IPS DF 4.7 (cell line): ENCODE results near the gene CACNA1B.
"Not testable (repeated sequence)": the region's sequence is repeated elsewhere in the genome, so short reads cannot be mapped to it uniquely, and the experiment has no call there.

Experiments used
- DNase-seq: peaks from one replicate; pipeline ENCODE4 v3.0.0-alpha.2; 2013; ENCODE audit warnings: low spot score; ENCODE audit errors: extremely low read depth

The CACNA1B gene

GRCh38 chr9:137865581-137866145 lies 11.9 kb upstream of the CACNA1B start:
- DNase-seq = no peak

- no peak for DNase-seq
Observed at GRCh38 chr9:137866226-137867141, 11.1 kb upstream of the CACNA1B start.

- DNase-seq = no peak
Observed at GRCh38 chr9:137870432-137870831, 7.2 kb upstream of the CACNA1B start.

DNA sequence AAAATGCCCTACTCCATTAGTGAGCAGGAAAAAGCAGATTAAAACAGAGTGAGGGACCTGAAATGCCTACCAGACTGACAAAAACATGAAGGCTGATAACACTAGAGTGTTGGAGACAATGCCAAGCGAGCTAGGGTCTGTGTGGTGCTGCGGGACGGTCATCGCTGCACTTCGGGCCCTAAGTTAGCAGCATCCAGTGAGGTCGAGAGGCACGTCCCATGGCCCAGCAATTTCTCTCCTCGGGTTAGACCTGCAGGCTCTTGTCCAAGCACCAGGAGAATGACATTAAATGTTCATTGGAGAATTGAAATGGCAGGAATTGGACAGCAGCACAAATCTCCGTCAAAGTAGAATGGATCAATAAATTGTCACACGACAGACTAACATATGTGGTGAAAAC lies 5.3 kb upstream of the CACNA1B start:
- DNase-seq = no peak

DNA sequence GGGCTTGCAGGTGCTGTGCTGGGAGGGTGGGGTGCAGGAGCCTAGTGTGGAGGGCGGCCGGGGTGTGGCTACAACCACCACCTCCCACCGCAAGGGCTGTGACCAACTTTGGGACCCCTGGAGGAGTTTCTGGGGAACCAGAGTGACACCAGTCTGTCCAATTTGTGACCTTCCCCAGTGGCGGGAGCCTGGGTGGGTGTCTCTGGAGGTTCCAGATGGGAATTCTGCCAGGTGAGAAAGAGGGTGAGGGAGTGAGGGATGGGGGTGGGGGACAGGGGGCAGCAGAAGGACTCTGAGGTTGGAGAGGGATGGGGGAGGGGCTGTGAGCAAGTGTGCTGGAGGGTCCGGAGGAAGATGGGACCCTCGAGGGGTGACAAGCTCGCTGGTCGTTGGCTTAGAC lies 4.2 kb upstream of the CACNA1B start:
- no peak for DNase-seq

GRCh38 chr9:137873858-137874362 lies 3.7 kb upstream of the CACNA1B start:
- DNase-seq = no peak

DNA sequence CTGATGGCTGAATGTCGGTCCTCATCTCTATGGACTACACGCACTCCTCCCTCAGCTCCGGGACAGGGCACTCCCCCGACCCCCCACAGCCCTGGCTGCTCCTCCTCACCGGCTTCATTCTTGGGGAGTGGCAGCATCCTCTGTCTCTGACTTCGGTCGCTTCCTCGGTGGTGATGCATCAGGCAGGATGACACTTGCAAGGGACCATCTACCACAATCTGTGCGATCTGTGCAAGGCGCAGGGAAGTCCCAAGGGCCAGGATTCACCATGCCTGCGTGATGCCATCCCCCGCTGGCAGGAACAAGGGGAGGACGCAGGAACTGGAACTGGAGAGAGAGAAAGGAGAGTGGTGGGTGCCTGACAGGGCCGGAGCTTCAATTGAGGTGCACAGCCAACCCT lies 2.2 kb upstream of the CACNA1B start:
- no peak for DNase-seq

DNA sequence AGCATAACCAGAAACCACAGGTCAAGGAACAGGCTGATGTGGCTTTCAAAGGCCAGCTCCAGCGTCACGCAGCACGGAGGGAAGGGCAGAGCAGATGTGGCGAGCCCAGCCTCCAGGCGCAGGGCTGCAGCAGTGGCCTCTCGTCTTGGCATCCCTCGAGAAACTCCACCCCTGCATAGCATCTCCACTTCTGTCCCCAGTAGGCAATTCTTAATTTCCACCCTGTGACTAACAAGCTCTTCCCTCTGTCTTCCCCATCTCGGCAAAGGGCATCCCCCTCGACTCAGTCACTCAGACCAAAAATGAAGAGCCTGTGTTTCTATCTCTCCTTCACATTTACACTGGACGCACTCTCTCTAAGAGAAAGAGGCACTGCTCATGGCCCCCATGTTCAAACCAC lies 1.7 kb upstream of the CACNA1B start:
- DNase-seq = no peak

DNA sequence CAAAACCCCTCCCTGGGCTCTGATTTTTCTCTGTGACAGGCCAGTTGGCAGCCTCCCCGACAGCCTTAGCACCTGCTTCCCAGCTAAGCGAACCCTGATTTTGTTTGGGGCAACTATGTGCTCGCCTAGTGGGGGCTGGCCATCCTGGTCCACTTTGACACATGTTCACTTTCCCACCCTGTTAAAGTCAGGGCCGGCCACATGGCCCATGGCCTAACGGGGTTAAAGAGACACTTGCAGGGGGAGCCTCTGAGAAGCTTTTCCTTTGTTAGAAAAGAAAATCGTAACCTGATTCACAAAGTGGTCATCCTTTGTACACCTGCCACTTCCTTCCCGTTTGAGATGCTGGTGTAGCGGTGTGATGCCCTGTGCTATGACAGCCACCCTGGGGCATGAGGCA lies 1.3 kb upstream of the CACNA1B start:
- DNase-seq = no peak

GRCh38 chr9:137876781-137877386 lies 698 bp upstream of the CACNA1B start:
- no peak for DNase-seq

- DNase-seq = no peak
Observed at GRCh38 chr9:137878146-137878941, 762 bp downstream of the CACNA1B start.

GRCh38 chr9:137879052-137879451 lies 1.5 kb downstream of the CACNA1B start:
- DNase-seq = no peak

DNA sequence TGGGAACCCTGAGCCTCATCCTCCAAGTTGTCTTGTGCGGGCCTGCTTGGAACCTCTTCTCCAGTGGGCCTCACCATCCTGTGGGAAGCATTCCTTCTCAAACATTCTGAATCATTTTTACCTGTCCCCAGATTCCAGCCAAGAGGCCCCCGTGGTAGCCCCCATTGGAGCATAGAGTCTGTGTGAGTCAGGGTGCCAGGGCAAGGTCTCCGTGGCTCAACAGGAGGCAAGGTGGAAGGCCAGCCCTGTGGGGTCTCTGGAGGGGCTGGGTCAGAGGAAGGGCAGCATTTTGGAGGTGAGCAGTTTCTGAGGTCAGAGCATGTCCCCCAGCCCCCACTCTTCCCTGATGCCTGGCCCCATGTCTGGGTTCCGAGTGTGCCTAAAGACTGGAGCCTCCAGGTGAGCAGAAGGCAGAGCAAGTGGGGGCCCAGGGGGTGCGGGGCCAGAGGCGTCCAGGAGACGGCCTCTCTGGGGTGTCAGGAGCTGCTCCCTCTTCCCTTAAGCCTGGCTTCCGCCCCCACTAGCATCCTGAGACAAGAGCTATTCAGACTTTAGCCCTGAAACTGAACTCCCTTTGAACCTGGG lies 2.1 kb downstream of the CACNA1B start:
- no peak for DNase-seq

GRCh38 chr9:137880160-137880975 lies 2.8 kb downstream of the CACNA1B start:
- DNase-seq = no peak

- DNase-seq = no peak
Observed at GRCh38 chr9:137880976-137881530, 3.5 kb downstream of the CACNA1B start.

DNA sequence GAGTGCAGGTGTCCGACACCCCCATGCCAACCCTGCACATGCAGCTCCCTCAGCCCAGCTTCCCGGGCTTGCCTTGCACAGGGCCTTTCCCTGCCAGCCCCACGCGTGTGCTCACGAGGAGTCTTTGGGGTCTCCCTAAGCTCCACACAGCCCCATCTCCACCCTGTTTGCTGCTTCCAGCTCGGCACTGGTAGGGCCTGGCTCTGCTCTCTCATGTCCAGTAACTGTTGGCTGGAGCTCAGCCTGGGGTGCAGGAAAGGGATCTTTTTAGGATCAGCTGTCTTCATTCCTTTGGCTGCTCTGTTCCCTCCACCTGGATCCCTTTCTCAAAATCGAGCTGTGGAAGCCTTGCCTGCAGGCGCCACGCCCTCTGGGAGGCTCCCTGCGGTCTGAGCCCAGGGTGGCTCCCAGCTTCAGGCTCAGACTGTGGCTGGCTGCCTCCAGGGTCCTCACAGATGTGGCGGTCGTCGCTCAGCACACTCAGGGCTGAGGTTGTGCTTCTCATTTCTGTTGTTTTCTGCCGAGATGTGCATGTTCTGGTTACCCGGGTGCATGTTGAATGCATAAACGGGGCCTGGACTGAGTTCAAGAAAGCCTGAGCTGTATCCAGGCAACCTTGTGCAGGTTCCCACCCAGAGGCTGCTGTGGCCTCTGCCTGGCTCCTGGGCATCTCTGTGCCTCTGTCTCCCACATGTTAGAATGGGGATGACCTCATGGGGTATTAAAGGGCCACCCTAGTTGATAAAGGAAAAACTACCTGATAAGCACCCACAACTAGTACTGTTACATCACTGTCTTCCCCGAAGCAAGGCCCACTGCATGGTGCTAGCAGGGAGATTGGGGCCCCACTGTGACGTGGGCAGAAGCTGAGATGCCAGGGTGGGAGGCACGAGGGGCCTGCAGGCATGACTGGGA lies 4.3 kb downstream of the CACNA1B start:
- DNase-seq = no peak

DNA sequence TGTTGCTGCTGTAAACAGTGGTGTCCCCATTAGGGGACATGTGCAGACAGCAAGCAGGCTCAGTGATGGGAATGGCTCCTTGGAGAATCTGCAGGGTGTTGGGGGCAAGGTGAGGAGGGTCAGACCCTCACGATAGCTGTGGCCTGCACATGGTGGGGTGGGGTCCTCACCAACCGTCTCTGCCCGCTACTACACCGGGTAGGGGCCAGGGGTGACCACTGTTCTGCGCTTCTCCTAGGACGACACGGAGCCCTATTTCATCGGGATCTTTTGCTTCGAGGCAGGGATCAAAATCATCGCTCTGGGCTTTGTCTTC lies 4.9 kb downstream of the CACNA1B start:
- no peak for DNase-seq

- not testable (repeated sequence) for DNase-seq
Observed at GRCh38 chr9:137883977-137884376, 6.4 kb downstream of the CACNA1B start.

GRCh38 chr9:137884547-137884946 lies 7.0 kb downstream of the CACNA1B start:
- DNase-seq = not testable (repeated sequence)
